Stimulated activated memory B cell treated with anti-CD40 and anti-IgM and Interleukin-4, amounts not matched to agents 10 μg/mL and 1 μg/mL and 100 μg/mL, for 72 hours (primary cell): ENCODE data around the gene GIT1.

ENCODE experiments used
- ATAC-seq: fragments of 150-1000 bp; cut with Tn5 transposase; 2 replicates; pipeline ENCODE4 v1.10.0; 2021
- H3K27ac Mint-ChIP-seq: one replicate; pipeline ENCODE4 v1.8.0; 2022; ENCODE audit warnings: mild to moderate bottlenecking, mixed read lengths
- H3K27me3 Mint-ChIP-seq: one replicate; pipeline ENCODE4 v1.8.0; 2022; ENCODE audit warnings: mixed read lengths
- H3K36me3 Mint-ChIP-seq: one replicate; pipeline ENCODE4 v1.8.0; 2022; ENCODE audit warnings: mixed read lengths
- H3K4me1 Mint-ChIP-seq: one replicate; pipeline ENCODE4 v1.8.0; 2022; ENCODE audit warnings: mixed read lengths
- H3K4me3 Mint-ChIP-seq: one replicate; pipeline ENCODE4 v1.8.0; 2022; ENCODE audit warnings: mild to moderate bottlenecking, moderate library complexity, mixed read lengths
- H3K9me3 Mint-ChIP-seq: one replicate; pipeline ENCODE4 v1.8.0; 2022; ENCODE audit warnings: mixed read lengths

GIT1 gene

GRCh38 chr17:29591146-29591736 is 1.8 kb upstream of the GIT1 start:
- Mint-ChIP-seq H3K4me1 (peaks cover 67% of the 10 kb centered on the region), H3K36me3 (no peaks in the 10 kb centered on the region), H3K4me3 (peak overlapping the region; percentile 78), H3K9me3 (no peaks in the 10 kb centered on the region), H3K27ac (peak overlapping the region; percentile 73), H3K27me3 (no peaks in the 10 kb centered on the region)
- no peak for ATAC-seq

GRCh38 chr17:29590411-29591145 is 1.1 kb upstream of the GIT1 start:
- Mint-ChIP-seq H3K9me3 (no peaks in the 10 kb centered on the region), H3K36me3 (no peaks in the 10 kb centered on the region), H3K4me3 (peak overlapping the region; percentile 78), H3K27ac (peak overlapping the region; percentile 73), H3K27me3 (no peaks in the 10 kb centered on the region), H3K4me1 (peaks cover 72% of the 10 kb centered on the region)
- ATAC-seq, result no peak

GRCh38 chr17:29588562-29589411 is 661 bp downstream of the GIT1 start:
- H3K4me1 Mint-ChIP-seq, result peaks cover 83% of the 10 kb centered on the region
- H3K9me3 Mint-ChIP-seq, result no peaks in the 10 kb centered on the region
- H3K27me3 Mint-ChIP-seq, result no peaks in the 10 kb centered on the region
- peak overlapping the region; percentile 91 for H3K4me3 Mint-ChIP-seq
- ATAC-seq, result peak; percentile 39
- H3K36me3 Mint-ChIP-seq, result no peaks in the 10 kb centered on the region
- H3K27ac Mint-ChIP-seq, result peak overlapping the region; percentile 75

GRCh38 chr17:29588017-29588561 is 1.4 kb downstream of the GIT1 start:
- Mint-ChIP-seq H3K27ac (peak overlapping the region; percentile 75), H3K9me3 (no peaks in the 10 kb centered on the region), H3K36me3 (peaks cover 2% of the 10 kb centered on the region), H3K4me3 (peak overlapping the region; percentile 91), H3K4me1 (peaks cover 85% of the 10 kb centered on the region), H3K27me3 (no peaks in the 10 kb centered on the region)
- ATAC-seq, result no peak

GRCh38 chr17:29587591-29587990 is 1.9 kb downstream of the GIT1 start:
- Mint-ChIP-seq H3K27ac (peak overlapping the region; percentile 75), H3K4me3 (peak overlapping the region; percentile 91), H3K4me1 (peaks cover 80% of the 10 kb centered on the region), H3K9me3 (no peaks in the 10 kb centered on the region), H3K27me3 (no peaks in the 10 kb centered on the region), H3K36me3 (peaks cover 7% of the 10 kb centered on the region)
- no peak for ATAC-seq

- ATAC-seq, result no peak
- no peaks in the 10 kb centered on the region for H3K9me3 Mint-ChIP-seq
- H3K27me3 Mint-ChIP-seq, result no peaks in the 10 kb centered on the region
- no peak overlapping the region for H3K4me3 Mint-ChIP-seq
- H3K36me3 Mint-ChIP-seq, result peaks cover 14% of the 10 kb centered on the region
- H3K27ac Mint-ChIP-seq, result peak overlapping the region; percentile 75
- peaks cover 73% of the 10 kb centered on the region for H3K4me1 Mint-ChIP-seq
Observed at GRCh38 chr17:29586676-29587469, 2.6 kb downstream of the GIT1 start.

GRCh38 chr17:29585080-29585751 is 4.2 kb downstream of the GIT1 start:
- Mint-ChIP-seq H3K4me3 (no peak overlapping the region), H3K4me1 (peaks cover 66% of the 10 kb centered on the region)

GRCh38 chr17:29584452-29585079 is 4.9 kb downstream of the GIT1 start:
- Mint-ChIP-seq H3K27ac (peak overlapping the region; percentile 65), H3K4me1 (peaks cover 62% of the 10 kb centered on the region), H3K36me3 (peaks cover 37% of the 10 kb centered on the region), H3K27me3 (no peaks in the 10 kb centered on the region), H3K4me3 (no peak overlapping the region), H3K9me3 (no peaks in the 10 kb centered on the region)
- ATAC-seq, result no peak

More at GRCh38 chr17:29585080-29585751, 4.2 kb downstream of the GIT1 start:
- Mint-ChIP-seq H3K9me3 (no peaks in the 10 kb centered on the region), H3K36me3 (peaks cover 30% of the 10 kb centered on the region), H3K27ac (peak overlapping the region; percentile 65), H3K27me3 (no peaks in the 10 kb centered on the region)
- ATAC-seq, result no peak

GRCh38 chr17:29583324-29584248 is 5.9 kb downstream of the GIT1 start:
- H3K27ac Mint-ChIP-seq, result peak overlapping the region; percentile 65
- H3K9me3 Mint-ChIP-seq, result no peaks in the 10 kb centered on the region
- no peaks in the 10 kb centered on the region for H3K27me3 Mint-ChIP-seq
- no peak for ATAC-seq
- peaks cover 43% of the 10 kb centered on the region for H3K36me3 Mint-ChIP-seq
- H3K4me1 Mint-ChIP-seq, result peaks cover 60% of the 10 kb centered on the region
- no peak overlapping the region for H3K4me3 Mint-ChIP-seq

- no peak overlapping the region for H3K4me3 Mint-ChIP-seq
- no peak for ATAC-seq
- H3K36me3 Mint-ChIP-seq, result peaks cover 50% of the 10 kb centered on the region
- no peaks in the 10 kb centered on the region for H3K27me3 Mint-ChIP-seq
- no peak overlapping the region for H3K27ac Mint-ChIP-seq
- peaks cover 52% of the 10 kb centered on the region for H3K4me1 Mint-ChIP-seq
- H3K9me3 Mint-ChIP-seq, result no peaks in the 10 kb centered on the region
Observed at GRCh38 chr17:29582772-29583171, 6.7 kb downstream of the GIT1 start.

GRCh38 chr17:29582254-29582765 is 7.1 kb downstream of the GIT1 start:
- H3K4me3 Mint-ChIP-seq, result no peak overlapping the region
- no peak for ATAC-seq
- peaks cover 54% of the 10 kb centered on the region for H3K36me3 Mint-ChIP-seq
- H3K27ac Mint-ChIP-seq, result no peak overlapping the region
- H3K9me3 Mint-ChIP-seq, result no peaks in the 10 kb centered on the region
- H3K4me1 Mint-ChIP-seq, result peaks cover 47% of the 10 kb centered on the region
- H3K27me3 Mint-ChIP-seq, result no peaks in the 10 kb centered on the region

- Mint-ChIP-seq H3K36me3 (peaks cover 54% of the 10 kb centered on the region), H3K4me1 (peaks cover 41% of the 10 kb centered on the region), H3K27ac (no peak overlapping the region), H3K9me3 (no peaks in the 10 kb centered on the region), H3K27me3 (no peaks in the 10 kb centered on the region), H3K4me3 (no peak overlapping the region)
- no peak for ATAC-seq
Observed at GRCh38 chr17:29581583-29582253, 7.7 kb downstream of the GIT1 start.
